ENCODE data around the gene GNAL.
A peak's percentile ranks its signal among the peaks of the same experiment; 100 is the strongest.
"Not testable (repeated sequence)": the region's sequence is repeated elsewhere in the genome, so short reads cannot be mapped to it uniquely, and the experiment has no call there.

GNAL gene

DNA sequence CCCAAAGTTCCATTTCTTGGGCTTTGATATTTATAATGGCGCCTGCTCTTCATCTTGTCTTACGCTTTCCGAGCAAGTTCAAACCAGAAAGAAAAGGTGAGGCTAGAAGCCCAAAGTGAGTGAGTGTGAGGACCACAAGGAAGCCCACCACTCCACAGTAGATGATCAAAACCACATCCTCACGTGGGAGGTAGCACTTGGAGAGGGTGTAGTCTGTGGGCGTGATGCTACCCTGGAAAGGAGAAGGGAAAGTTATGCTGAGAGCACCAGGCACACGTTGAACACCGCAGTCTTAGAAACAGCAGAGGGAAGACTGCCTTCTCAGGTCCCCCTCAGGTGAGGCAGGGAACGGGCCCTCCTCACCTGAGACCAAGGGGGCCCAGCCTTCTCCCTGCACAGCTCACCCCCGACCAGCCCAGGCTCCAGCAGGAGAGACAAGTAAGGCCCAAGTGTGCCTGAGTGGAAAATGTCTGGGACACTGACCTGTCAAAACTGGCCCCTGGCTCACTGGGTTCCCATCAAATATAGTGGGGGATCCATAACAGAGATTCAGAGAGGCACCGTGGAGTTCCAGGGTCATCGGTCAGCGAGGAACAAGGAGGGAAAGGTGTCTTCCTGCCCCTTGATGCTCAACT is 195.4 kb downstream of the GNAL start:
- no peak for DNase-seq

- DNase-seq = no peak
Measured at GRCh38 chr18:11885278-11885947, 196.3 kb downstream of the GNAL start.

- DNase-seq = no peak
Measured at GRCh38 chr18:11886577-11887110, 197.6 kb downstream of the GNAL start.

DNA sequence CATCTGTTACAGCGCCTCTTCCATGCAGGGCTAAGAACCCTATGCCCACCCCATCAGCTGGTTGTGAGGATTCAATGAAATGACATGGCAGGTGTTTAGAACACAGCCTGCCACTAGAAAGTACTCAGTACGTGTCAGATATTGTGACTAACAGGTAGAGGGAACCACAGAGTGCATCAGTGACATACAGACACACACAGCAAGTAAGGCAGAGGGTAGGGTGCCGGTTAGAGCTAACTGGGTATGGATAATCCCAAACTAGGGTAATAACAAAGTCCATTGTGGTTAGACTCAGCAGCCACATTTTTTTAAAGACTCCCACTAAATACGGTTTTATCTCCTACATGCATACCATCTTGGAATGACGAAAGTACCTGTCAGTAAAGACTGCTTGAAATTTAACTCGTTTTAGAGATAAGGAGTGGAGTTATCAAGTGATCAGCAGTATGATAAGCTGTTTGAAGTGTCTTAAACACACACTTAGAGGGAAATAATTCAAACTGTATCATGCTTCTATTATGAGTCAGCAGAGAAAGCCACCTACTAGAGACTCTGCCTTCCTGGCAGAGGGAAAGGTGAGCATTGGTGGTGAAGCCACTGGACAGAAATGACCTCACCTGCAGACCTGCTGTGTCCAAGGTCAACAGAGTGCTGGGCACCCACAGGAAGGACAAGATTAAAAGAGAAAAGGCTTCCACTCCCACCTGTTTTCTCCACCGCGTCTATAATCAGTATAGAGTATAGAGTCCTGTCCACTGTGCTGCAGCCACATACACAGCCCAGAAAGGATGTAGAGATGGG is 198.5 kb downstream of the GNAL start:
- no peak for DNase-seq

DNA sequence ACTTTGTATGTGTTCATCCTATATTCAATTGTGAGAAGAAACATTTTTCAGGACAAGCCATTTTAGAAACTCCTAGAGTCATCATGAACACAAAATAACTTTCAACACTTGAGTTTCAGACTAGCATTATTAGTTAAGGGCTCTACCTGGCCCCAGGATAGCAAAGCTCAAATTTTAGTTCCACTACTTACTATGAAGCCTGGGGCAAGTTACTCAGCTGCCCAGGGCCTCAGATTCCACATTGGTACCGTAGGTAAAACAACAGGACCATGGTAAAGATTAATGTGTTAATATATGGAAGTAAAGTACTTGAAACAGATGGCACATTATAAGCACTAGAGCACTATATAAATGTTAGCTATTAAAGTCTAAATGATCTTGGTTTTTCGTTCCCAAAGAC is 199.7 kb downstream of the GNAL start:
- no peak for DNase-seq

- DNase-seq = no peak
Measured at GRCh38 chr18:11889284-11889683, 200.2 kb downstream of the GNAL start.

DNA sequence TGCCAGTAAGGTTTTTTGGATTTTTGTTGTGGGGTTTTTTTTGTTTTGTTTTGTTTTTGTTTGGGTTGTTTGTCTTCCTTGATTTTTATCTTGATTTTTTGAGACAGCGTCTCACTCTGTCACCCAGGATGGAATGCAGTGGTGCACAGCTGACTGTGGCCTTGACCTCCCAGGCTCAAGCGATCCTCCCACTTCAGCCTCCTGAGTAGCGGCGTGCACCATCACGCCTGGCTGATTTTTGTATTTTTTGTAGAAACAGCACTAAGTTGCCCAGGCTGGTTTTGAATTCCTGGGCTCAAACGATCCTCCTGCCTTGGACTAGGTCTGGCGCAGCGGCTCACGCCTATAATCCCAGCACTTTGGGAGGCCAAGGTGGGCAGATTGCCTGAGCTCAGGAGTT is 202.7 kb downstream of the GNAL start:
- no peak for DNase-seq

DNA sequence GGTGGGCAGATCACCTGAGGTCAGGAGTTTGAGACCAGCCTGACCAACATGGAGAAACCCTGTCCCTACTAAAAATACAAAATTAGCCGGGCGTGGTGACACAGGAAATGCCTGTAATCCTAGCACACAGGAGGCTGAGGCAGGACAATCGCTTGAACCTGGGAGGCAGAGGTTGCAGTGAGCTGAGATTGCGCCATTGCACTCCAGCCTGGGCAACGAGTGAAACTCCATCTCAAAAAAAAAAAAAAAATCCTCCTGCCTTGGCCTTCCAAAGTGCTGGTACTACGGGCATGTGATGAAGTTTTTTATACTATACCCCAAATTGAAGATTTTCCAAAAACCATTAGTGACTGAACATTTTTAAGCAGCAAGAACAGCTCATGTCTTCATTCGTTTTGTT is 203.4 kb downstream of the GNAL start:
- not testable (repeated sequence) for DNase-seq

DNA sequence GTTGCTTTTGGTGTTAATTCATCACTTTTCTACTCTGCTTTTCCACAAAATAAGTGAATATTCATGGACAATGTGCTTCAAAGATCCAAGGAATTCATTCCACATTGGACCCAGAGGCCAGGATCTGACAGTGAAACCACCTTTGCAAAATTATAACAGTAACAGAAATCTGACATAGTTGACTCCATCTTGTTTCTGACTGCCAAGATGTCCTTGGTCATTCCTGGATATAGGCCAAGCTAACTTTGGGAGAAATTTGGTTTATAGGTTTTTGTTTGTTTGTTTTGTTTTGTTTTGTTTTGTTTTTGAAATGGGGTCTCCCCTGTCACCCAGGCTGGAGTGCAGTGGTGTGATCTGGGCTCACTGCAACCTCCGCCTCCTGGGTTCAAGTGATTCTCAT is 208.7 kb downstream of the GNAL start:
- DNase-seq = no peak

DNA sequence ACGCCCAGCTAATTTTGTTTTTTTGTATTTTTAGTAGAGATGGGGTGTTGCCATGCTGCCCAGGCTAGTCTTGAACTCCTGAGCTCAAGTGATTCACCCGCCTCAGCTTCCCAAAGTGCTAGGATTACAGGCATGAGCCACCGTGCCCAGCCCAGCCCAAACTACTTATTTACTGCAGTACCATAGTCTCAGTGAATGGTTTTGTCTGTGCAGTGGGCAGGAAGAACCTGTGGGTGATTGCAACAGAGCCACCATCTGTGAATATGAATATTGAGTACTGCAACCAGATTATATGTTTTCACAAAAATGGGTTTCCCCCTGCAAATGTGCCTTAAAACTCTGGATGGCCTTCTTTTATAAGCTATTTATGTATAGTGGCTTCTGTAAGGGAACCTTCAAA is 210.0 kb downstream of the GNAL start:
- no peak for DNase-seq

- no peak for DNase-seq
Measured at GRCh38 chr18:11901826-11902438, 212.9 kb downstream of the GNAL start.

- DNase-seq = no peak
Measured at GRCh38 chr18:11902522-11903292, 213.6 kb downstream of the GNAL start.

DNA sequence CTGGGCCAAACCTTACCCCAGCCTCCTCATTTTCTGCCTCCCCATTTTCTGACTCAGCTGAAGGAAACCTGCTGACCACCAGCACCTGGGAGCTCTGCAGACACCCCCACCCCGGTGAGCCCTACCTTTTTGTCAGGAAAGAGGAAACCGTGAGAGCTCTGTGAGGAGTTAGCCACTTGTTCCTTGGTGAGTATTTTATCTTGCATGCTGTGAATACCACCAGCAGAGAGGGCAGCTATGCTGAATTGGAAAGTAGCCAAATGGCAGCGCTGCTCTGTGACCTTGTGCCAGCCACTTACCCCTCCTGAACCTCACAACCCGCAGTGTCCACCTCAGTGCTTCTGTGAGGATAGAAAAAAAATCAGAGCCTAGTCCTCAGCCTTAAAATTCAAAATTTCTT is 216.5 kb downstream of the GNAL start:
- DNase-seq = no peak

GRCh38 chr18:11906176-11906575 is 217.1 kb downstream of the GNAL start:
- no peak for DNase-seq

DNA sequence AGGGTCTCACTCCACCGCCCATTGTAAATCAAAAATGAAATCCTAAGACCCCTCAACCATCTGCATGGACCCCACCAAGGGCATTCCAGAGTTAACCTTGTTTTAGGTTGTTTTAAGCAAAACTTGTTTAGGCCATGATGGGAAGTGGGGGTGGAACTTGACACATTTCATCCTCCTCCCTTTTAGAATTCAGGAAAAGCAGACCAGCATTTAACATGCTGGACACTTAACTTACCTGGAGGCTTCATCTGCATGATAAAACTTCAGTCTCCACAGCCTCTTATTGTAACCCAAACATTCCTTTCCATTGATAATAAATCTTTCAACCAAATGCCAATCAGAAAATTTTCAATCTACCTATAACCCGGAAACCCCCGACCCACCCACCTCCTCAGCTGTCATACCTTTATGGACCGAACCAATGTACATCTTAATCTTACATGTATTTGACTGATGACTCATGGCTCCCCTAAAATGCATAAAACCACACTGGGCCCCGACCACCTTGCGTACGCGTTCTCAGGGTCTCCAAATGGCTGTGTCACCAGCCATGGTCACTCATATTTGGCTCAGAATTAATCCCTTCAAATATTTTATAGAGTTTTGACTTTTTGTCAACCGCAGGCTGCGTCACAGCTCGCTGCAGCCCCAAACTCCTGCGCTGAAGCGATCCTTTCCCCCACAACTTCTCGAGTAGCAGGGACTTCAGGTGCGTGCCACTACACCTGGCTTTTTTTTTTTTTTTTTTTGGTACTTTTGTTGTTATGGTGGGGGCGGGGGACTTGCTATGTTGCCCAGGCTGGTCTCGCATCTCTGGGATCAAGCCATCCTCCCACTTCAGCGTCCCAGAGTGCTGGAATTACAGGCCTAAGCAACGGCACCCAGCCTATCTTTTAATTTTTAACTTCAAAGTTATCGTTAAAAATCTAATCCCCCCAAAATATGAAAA is 218.1 kb downstream of the GNAL start:
- DNase-seq = no peak

DNA sequence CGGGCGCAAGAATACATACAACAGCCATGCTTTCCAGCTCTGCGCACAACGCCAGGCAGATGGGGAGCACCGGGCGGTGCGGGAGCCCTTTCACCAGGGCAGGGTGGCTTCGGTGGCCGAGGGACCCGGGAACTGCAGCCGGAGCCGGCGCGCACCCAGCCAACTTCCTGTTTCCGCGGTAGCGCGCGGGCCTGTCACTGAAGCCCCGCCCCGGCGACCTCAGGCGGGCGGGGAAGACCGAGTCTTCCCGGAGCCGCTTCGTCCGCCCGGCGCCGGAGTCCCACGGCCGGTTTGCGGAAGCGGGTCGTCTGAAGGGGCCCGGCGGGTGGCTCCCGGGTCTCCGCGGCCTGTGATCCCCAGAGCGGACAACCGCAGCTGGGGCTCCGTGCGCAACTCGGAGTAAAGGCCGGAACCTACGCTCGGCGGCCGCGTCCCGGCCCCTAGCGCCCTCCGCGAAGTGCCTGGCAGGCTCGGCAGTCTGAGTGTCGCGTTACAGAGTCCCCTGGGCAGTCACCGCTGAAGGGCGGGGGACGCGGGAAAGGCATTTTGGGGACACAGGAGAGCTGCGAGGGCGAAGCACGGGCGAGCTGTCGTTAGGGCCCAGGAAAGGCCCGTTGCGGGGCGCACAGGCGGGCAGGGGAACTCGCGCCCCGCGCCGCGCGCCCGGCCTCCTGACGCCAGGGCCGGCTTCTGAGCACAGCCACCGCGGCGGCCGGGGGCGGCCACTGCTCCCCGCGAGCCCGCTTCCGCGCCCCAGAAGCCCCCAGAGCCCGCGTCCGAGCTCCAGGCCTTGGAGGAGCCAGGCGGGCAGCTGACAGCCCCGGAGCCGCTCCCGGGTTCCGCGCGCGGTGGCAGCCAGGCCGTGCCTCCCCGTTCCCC is 219.4 kb downstream of the GNAL start, which contains the start of gene MPPE1:
Gene MPPE1 (minus strand): TSS at position 136 of the 879 bp plus-strand sequence. CDS start 11,053 bp downstream, outside the sequence.
- peak; percentile 76 to 83 for DNase-seq

GRCh38 chr18:11909061-11909455 is 220.0 kb downstream of the GNAL start:
- no peak for DNase-seq

GRCh38 chr18:11909591-11910026 is 220.5 kb downstream of the GNAL start:
- no peak for DNase-seq

- not testable (repeated sequence) for DNase-seq
Measured at GRCh38 chr18:11916880-11917279, 227.8 kb downstream of the GNAL start.

GRCh38 chr18:11919522-11919921 is 230.5 kb downstream of the GNAL start:
- not testable (repeated sequence) for DNase-seq
